ENCODE results near the gene RAB6A.

DNA sequence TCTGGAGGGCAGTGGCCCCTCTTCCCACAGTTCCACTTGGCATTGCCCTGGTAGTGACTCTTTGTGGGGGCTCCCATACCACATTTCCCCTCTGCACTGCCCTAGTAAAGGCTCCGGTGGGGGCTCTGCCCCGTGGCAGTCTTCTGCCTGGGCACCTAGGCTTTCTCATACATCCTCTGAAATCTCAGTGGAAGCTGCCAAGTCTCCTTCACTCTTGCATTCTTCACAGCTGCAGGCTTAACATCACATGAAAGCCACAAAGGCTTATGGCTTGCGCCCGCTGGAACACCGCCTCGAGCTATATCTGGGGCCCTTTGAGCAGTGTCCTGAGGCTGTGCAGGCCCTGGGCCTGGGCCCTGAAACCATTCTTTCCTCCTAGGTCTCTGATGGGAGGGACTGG is 89.2 kb downstream of the RAB6A start:
- TF ChIP-seq CTCF (IDR thresholded peaks at IDR 0.05) (no peak), POLR2A (IDR thresholded peaks at IDR 0.05) (no peak)
